SKM-1 treated with dmso at 0.1 percent for 144 hours (cell line): ENCODE results near the gene CDX2.

ENCODE experiments used
- DNase-seq: peaks from one replicate; lab custom pipeline; 2025; ENCODE audit not compliant: unreplicated experiment; lab: John Stamatoyannopoulos, UW

CDX2 gene

GRCh38 chr13:27933118-27933517 lies 36.0 kb downstream of the CDX2 start:
- no peak for DNase-seq

- no peak for DNase-seq
Measured at GRCh38 chr13:27929868-27930267, 39.2 kb downstream of the CDX2 start.

DNA sequence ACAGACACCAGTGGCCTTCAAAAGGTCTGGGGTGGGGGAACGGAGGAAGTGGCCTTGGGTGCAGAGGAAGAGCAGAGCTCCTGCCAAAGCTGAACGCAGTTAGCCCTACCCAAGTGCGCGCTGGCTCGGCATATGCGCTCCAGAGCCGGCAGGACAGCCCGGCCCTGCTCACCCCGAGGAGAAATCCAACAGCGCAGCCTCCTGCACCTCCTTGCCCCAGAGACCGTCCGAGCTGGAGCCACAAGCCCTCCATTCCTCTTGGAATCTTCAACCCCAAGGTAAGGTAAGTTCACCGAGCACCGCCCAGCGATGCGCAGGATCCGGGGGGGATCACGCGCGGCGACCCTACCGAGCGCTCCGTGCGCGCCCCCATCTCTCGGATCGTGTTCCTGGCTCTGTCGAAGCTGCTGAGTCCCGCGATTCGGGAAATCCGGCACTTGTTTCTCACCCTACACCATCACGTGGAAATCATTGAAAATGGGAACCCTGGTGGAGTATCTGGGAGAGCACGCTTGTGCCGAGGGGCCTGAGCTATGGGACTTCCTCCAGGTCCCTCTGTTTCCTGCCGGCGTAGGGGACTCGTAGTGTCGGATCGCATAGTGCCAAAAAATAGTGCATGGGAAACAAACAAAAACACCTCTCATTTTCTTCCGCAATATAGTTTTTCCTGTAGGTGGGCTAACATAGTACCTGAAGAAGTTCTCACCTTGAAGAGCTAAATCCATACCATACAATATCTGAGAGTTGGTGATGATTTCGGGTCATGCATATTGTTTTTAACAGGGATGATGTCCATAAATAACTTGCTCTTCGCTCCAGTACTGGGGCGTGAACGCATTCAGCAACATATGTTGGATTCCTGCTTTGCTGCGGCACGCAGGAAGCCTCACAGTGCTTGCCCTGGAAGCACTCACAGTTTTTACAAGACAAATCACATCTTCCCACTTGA lies 40.0 kb downstream of the CDX2 start:
- DNase-seq, result no peak

- no peak for DNase-seq
Measured at GRCh38 chr13:27928353-27928804, 40.7 kb downstream of the CDX2 start.

- DNase-seq, result no peak
Measured at GRCh38 chr13:27927444-27928352, 41.4 kb downstream of the CDX2 start.

DNA sequence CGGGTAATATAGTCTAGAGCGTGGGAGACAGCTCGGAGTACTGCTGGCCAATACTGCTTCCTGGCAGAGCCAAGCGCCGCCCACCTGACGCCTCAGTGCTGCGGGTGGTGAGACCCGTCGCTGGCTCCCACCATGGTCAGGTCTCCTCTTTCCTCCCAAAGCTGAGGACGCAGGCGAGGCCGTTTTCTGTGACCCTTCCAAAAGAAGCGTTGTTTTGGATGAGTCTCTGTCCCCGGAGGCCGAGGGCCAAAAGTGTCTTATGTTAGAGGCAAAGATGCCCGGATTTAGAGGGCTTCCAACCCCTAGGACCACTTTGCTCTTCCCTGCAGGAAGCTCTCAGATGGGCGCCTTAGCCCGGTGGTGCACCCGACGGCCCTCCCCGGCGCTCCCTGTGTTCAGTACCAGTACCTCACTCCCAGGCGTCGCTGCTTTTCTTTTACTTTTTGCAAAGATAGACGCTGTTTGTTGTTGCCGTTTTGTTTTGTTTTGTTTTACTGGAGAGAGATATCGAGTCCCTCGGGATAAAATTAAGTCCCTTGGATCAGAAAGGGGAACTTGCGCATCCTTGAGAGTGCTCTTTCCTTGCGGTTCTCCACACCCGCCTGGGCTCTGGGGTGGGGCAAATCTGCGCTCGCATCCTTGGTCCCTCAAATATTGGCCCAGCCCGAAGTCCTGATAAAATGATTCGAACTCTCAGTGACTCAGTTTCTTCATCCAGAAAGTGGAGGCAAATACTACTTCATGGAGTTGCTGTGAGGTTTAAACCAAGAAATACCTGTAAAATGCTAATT lies 42.3 kb downstream of the CDX2 start:
- no peak for DNase-seq

- DNase-seq, result no peak
Measured at GRCh38 chr13:27925220-27925991, 43.7 kb downstream of the CDX2 start.

DNA sequence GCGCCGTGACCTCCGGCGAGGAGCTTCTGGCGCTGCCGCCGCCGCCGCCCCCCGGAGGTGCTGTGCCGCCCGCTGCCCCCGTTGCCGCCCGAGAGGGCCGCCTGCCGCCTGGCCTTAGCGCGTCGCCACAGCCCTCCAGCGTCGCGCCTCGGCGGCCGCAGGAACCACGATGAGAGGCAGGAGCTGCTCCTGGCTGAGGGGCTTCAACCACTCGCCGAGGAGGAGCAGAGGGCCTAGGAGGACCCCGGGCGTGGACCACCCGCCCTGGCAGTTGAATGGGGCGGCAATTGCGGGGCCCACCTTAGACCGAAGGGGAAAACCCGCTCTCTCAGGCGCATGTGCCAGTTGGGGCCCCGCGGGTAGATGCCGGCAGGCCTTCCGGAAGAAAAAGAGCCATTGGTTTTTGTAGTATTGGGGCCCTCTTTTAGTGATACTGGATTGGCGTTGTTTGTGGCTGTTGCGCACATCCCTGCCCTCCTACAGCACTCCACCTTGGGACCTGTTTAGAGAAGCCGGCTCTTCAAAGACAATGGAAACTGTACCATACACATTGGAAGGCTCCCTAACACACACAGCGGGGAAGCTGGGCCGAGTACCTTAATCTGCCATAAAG lies 44.5 kb downstream of the CDX2 start:
- DNase-seq, result no peak

GRCh38 chr13:27923794-27924528 lies 45.2 kb downstream of the CDX2 start:
- no peak for DNase-seq

DNA sequence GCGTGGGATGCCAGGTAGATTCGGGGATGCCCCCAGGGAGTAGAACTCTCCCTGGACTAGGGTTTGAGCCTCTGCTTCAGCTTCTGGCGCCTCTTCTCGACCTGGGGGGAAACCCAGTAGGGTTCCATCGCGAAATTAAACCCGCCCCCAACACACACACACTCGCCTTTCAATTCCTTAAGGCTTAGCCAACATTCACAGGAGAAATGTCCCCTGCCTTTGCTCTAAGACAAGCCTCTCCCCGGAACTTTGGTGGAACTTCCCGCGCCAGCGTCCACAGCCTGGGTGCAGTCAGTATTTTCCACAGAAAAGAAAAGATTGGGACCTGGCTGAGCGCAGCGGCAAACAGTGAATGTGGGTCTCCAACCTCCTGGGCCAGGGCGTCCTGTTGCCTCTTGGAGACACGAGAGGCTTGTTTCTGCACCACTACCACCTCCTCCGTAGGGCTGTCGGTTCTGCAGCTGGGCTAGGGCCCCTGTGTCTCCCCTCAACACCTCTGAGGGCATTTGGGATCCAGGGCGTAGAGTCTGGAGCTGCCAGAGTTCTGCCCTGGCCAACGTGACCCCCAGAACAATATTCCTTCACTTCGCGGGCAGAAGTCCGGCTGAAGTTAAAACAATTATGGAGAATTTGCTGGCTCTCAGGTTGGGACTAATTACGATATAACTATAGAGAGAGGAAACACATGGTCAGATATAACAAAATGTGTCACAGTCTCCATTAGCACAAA lies 46.1 kb downstream of the CDX2 start:
- DNase-seq, result no peak

GRCh38 chr13:27921961-27922882 lies 46.9 kb downstream of the CDX2 start:
- no peak for DNase-seq

DNA sequence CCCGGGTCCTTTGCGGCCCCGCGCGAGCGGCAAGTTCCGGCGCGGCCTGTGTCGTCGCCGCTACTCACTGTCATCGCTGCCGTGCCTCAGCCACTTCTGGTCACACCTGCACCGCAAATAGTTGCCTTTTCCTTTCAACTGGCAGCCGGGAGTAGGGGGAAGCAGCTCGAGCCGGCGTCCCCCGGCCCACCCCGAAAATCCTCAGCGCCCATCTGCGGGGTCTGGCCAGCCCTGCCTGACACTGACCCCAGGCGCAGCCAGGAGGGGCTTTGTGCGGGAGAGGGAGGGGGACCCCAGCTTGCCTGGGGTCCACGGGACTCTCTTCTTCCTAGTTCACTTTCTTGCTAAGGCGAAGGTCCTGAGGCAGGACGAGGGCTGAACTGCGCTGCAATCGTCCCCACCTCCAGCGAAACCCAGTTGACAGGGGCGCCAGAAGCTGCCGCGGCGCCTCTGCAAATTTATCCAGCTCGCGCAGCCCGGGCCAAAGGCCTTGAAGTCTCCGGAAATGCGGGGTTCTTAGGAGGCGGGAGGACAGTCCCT lies 47.6 kb downstream of the CDX2 start:
- no peak for DNase-seq

DNA sequence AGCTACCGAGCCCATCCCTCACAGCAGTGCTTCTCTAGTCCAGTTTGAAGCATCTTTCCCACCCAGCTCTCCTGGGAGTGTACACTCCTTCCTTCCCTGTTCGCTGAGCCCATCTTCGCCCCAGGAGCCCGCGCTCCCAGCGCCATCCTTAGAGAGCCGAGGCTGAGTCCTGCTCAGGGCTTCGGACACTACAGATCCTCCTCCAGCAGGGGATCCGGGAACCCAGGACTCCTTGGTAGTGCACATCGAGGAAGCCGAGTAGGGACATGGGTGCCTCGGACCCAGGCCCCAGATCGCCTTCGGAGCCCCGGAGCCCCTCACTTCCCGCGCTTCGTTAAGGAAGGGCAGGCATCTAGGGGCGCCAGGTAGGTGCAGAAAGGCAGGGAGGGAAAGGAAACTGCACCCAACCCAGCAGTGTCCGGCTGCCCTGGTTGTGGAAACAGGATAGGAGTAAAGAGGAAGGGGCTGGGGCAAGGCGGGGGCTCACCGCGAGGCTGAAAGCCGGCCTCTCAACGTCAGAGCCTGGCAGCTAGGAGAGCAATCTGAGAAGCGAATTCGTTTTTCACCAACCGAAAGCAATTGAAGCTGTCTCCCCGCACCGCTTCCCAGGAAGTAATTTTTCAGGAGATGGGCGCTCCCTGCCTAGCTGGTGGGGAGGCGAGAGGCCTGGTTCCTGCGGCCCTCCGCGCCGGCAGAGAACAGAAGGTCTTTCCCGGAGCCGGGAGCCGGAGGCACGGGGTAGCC lies 48.3 kb downstream of the CDX2 start:
- DNase-seq, result no peak

- no peak for DNase-seq
Measured at GRCh38 chr13:27919934-27920676, 49.0 kb downstream of the CDX2 start, which contains the start of gene PDX1. Gene PDX1, plus strand, starts transcription at chr13:27920000. Its CDS starts 139 bp downstream, at chr13:27920139.

- DNase-seq, result no peak
Measured at GRCh38 chr13:27919659-27919933, 49.5 kb downstream of the CDX2 start.
